Esophagus muscularis mucosa (tissue), 3 donors: ENCODE measurements around the gene PDGFD.

Source experiments
- CTCF ChIP-seq, 3 experiments: fragments of 200-600 bp in 2 of 3; fragments of 450-650 bp in 1 of 3; sonication (generic) in 2 of 3; IDR thresholded peaks; one replicate each; pipeline ENCODE4 v1.5.1; 2017 to 2019; ENCODE audit warnings: antibody characterized with exemption in 3 of 3, mild to moderate bottlenecking in 2 of 3, moderate library complexity in 1 of 3
- EP300 ChIP-seq: sonication (generic); formaldehyde crosslinking; IDR thresholded peaks from one replicate; pipeline ENCODE4 v1.6.1; 2017; ENCODE audit warnings: antibody characterized with exemption

- TF ChIP-seq CTCF (IDR thresholded peaks at IDR 0.05) (no peak), EP300 (no peak)
Measured at GRCh38 chr11:104134745-104135144, 29.2 kb downstream of the PDGFD start.
